A673 (cell line): ENCODE measurements around the gene SEZ6L2. TPM values are rescaled to one million over a fixed set of nuclear protein-coding genes. Genes with fewer than 3 reads are reported as not detected.

Experiments used
- BruUV-seq: library from RNA; stranded (reverse); fragments of 400-500 nt; replicated peaks from 2 replicates; lab custom pipeline; 2021; lab: Mats Ljungman, UMichigan
- CTCF ChIA-PET: fragments of 300-600 bp; sonication (Branson Sonifier 250); formaldehyde crosslinking; loops from one replicate; lab custom pipeline; 2022; ENCODE audit warnings: antibody characterized with exemption; lab: Charles Lee
- POLR2A ChIA-PET: fragments of 300-600 bp; sonication (Branson Sonifier 250); formaldehyde crosslinking; loops from one replicate; lab custom pipeline; 2022; ENCODE audit warnings: antibody characterized with exemption; ENCODE audit not compliant: low non-redundant PET; lab: Charles Lee
- DNase-seq: peaks from one replicate; pipeline ENCODE4 v3.0.0-alpha.2; 2015; ENCODE audit warnings: low spot score
- H3K27ac ChIP-seq: fragments of 200-600 bp; sonication (generic); 2 replicates; pipeline ENCODE4 v1.5.1; 2016; ENCODE audit warnings: mixed run types, low read depth, mild to moderate bottlenecking, mixed read lengths, antibody characterized with exemption, low read length; ENCODE audit not compliant: poor library complexity, severe bottlenecking
- H3K27me3 ChIP-seq: fragments of 200-600 bp; sonication (generic); replicated peaks from 2 replicates; pipeline ENCODE4 v1.6.1; 2017; ENCODE audit warnings: mixed run types, low read depth, mild to moderate bottlenecking, mixed read lengths, antibody characterized with exemption, low read length; ENCODE audit not compliant: insufficient read depth, poor library complexity
- H3K36me3 ChIP-seq: fragments of 200-600 bp; sonication (generic); 2 replicates; pipeline ENCODE4 v1.6.1; 2016; ENCODE audit warnings: mixed run types, mild to moderate bottlenecking, mixed read lengths, antibody characterized with exemption, low read length; ENCODE audit not compliant: insufficient read depth, poor library complexity, severe bottlenecking
- H3K4me1 ChIP-seq: fragments of 200-600 bp; sonication (generic); 2 replicates; pipeline ENCODE4 v1.6.1; 2017; ENCODE audit warnings: mixed run types, mild to moderate bottlenecking, mixed read lengths, antibody characterized with exemption, low read length; ENCODE audit not compliant: insufficient read depth, poor library complexity, severe bottlenecking
- H3K4me3 ChIP-seq: fragments of 200-600 bp; sonication (generic); 2 replicates; pipeline ENCODE4 v1.5.1; 2016; ENCODE audit warnings: low read depth, mixed run types, mild to moderate bottlenecking, mixed read lengths, low read length; ENCODE audit not compliant: poor library complexity, severe bottlenecking
- H3K9me3 ChIP-seq: fragments of 200-600 bp; sonication (generic); 2 replicates; pipeline ENCODE4 v1.6.1; 2016; ENCODE audit warnings: mixed run types, low read depth, mild to moderate bottlenecking, mixed read lengths, antibody characterized with exemption, low read length; ENCODE audit not compliant: poor library complexity, severe bottlenecking
- CTCF ChIP-seq: fragments of 300-800, 200-600 bp; sonication (generic); conservative IDR thresholded peaks from 2 replicates; pipeline ENCODE4 v1.5.1; 2017; ENCODE audit warnings: low read depth, mild to moderate bottlenecking, antibody characterized with exemption, low read length, moderate library complexity, mixed read lengths
- EZH2 ChIP-seq: fragments of 200-600 bp; sonication (generic); IDR thresholded peaks from 2 replicates; pipeline ENCODE4 v1.6.1; 2017; ENCODE audit warnings: borderline replicate concordance, low read depth, mild to moderate bottlenecking, mixed read lengths, antibody characterized with exemption, low read length; ENCODE audit not compliant: poor library complexity, severe bottlenecking
- intact Hi-C: fragments of 100-400 bp; cut with micrococcal nuclease; formaldehyde crosslinking; loops from one replicate; pipeline ENCODE4 v1.10.0; 2022; ENCODE audit not compliant: unreplicated experiment
- total RNA-seq: library from RNA; stranded (reverse); gene quantifications from 2 replicates; pipeline ENCODE4 v1.2.3, GENCODE V29; 2021

The SEZ6L2 gene
- total RNA-seq, 1 experiment from 2014 or later, result 7.0 TPM

GRCh38 chr16:29900888-29901606 lies 1.7 kb upstream of the SEZ6L2 start:
- ChIA-PET POLR2A (interaction anchor here (0.7 kb wide), 1 partner anchor 29 kb away, joined by 8 read pairs; no protein-coding TSS in a partner anchor), CTCF (no interaction called here)
- Histone ChIP-seq H3K27ac (no peak overlapping the region), H3K27me3 (no peaks in the 10 kb centered on the region), H3K4me3 (peak overlapping the region; percentile 60), H3K9me3 (no peaks in the 10 kb centered on the region), H3K4me1 (peaks cover 6% of the 10 kb centered on the region), H3K36me3 (no peaks in the 10 kb centered on the region)
- intact Hi-C loops, result no loop called here
- BruUV-seq, result no TSS peak
- DNase-seq, result no peak
- no peak for TF ChIP-seq CTCF
- no peak for TF ChIP-seq EZH2

GRCh38 chr16:29900102-29900887 lies 945 bp upstream of the SEZ6L2 start, which contains the start of gene ASPHD1:
TSS of gene ASPHD1 (plus strand) at chr16:29900488. CDS start at chr16:29900972, 484 bp downstream.
- TF ChIP-seq CTCF (no peak), EZH2 (no peak)
- intact Hi-C loops, result no loop called here
- peak; percentile 76 for DNase-seq
- ChIA-PET CTCF (interaction anchor here (0.6 to 0.8 kb wide), 2 partner anchors 52 to 57 kb away, joined by 3 to 5 read pairs; no protein-coding TSS in a partner anchor), POLR2A (interaction anchor here (0.6 to 0.7 kb wide), 4 partner anchors 26 to 102 kb away, joined by 3 to 9 read pairs (median 6); partner anchors contain the start of gene KCTD13)
- peak within 1 kb of the TSS; percentile 60 for H3K4me3 ChIP-seq
- no TSS peak for BruUV-seq
- H3K9me3 ChIP-seq, result no peaks in the 10 kb centered on the region
- H3K36me3 ChIP-seq, result no peaks in the 10 kb centered on the region
- H3K4me1 ChIP-seq, result peaks cover 6% of the 10 kb centered on the region
- no peaks in the 10 kb centered on the region for H3K27me3 ChIP-seq
- H3K27ac ChIP-seq, result peak within 1 kb of the TSS; percentile 68

- H3K36me3 ChIP-seq, result no peaks in the 10 kb centered on the region
- no peak for TF ChIP-seq CTCF
- TF ChIP-seq EZH2, result no peak
- DNase-seq, result peak; percentile 27
- ChIA-PET POLR2A (no interaction called here), CTCF (interaction anchor here (0.8 kb wide), 1 partner anchor 50 kb away, joined by 3 read pairs; no protein-coding TSS in a partner anchor)
- peak overlapping the region; percentile 68 for H3K27ac ChIP-seq
- BruUV-seq, result no TSS peak
- H3K9me3 ChIP-seq, result no peaks in the 10 kb centered on the region
- H3K4me1 ChIP-seq, result peaks cover 6% of the 10 kb centered on the region
- intact Hi-C loops, result no loop called here
- H3K4me3 ChIP-seq, result peak overlapping the region; percentile 60
- H3K27me3 ChIP-seq, result no peaks in the 10 kb centered on the region
Observed at GRCh38 chr16:29898804-29899515, 390 bp downstream of the SEZ6L2 start.
